HL-60 (cell line): Measurements from ENCODE around the gene CNOT10.
"Not testable (repeated sequence)": the region's sequence is repeated elsewhere in the genome, so short reads cannot be mapped to it uniquely, and the experiment has no call there.

Source experiments
- CTCF ChIP-seq: IDR thresholded peaks from one replicate; pipeline ENCODE4 v1.5.1; 2011; ENCODE audit warnings: low read length, control low read depth, inconsistent platforms; ENCODE audit not compliant: insufficient read depth
- POLR2AphosphoS5 ChIP-seq: IDR thresholded peaks from 2 replicates; pipeline ENCODE4 v1.6.1; 2012; ENCODE audit warnings: low read depth
- REST ChIP-seq: IDR thresholded peaks from 2 replicates; pipeline ENCODE4 v1.6.1; 2012; ENCODE audit warnings: low read depth; ENCODE audit not compliant: insufficient replicate concordance

- not testable (repeated sequence) for TF ChIP-seq REST, CTCF, POLR2AphosphoS5
Observed at GRCh38 chr3:32664630-32665075, 20.3 kb upstream of the CNOT10 start.
